ENCODE results near the gene HK3.

The HK3 gene

GRCh38 chr5:176899296-176899891, at the start of gene HK3:
Gene HK3 (minus strand): TSS chr5:176899346. CDS start chr5:176896159, 3,187 bp downstream.
- DNase-seq (ENCODE audit: low read depth), result no peak

- DNase-seq (ENCODE audit: low read depth), result no peak
Observed at GRCh38 chr5:176948458-176948857, 49.3 kb upstream of the HK3 start.

- DNase-seq (ENCODE audit: low read depth), result no peak
Observed at GRCh38 chr5:176947847-176948246, 48.7 kb upstream of the HK3 start.

DNA sequence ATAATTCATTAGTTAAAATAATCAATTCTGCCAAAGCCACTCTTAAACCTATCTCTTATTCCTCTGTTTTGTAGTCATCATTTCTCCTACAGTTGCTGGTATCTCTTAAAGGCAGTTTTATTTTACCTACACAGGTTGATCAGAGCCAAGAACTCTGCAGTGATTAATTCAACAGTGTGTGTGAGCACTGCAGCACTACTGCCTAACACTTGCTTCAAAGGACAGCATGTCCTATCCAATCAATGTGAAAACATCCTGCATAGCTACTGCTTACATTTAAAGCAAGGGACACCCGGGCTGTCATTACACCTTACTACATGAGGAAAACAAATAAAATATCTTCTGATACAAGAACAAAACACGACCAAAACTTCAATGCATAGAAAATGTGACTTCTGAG, 45.1 kb upstream of the HK3 start:
- DNase-seq (ENCODE audit: low read depth), result no peak

GRCh38 chr5:176943816-176944215, 44.7 kb upstream of the HK3 start:
- no peak for DNase-seq (ENCODE audit: low read depth)

DNA sequence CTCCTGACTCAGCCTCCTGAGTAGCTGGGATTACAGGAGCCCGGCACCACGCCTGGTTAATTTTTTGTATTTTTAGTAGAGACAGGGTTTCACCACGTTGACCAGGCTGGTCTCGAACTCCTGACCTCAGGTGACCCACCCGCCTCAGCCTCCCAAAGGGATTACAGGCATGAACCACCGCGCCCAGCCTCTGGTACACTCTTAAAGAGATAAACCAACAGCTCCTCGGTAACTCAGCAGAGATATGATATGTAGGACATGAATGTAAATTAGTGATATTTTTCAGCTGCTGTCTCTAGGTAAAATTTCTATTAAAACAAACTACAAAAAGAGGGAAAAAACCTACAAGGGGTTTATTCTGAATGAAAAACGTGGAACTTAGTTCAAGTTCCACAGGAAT, 42.8 kb upstream of the HK3 start:
- no peak for DNase-seq (ENCODE audit: low read depth)

GRCh38 chr5:176938472-176938871, 39.3 kb upstream of the HK3 start:
- DNase-seq (ENCODE audit: low read depth), result no peak

GRCh38 chr5:176935017-176935416, 35.9 kb upstream of the HK3 start:
- DNase-seq (ENCODE audit: low read depth), result no peak

- no peak for DNase-seq (ENCODE audit: low read depth)
Observed at GRCh38 chr5:176934309-176934930, 35.3 kb upstream of the HK3 start.

GRCh38 chr5:176929654-176930053, 30.5 kb upstream of the HK3 start:
- DNase-seq (ENCODE audit: low read depth), result no peak

- no peak for DNase-seq (ENCODE audit: low read depth)
Observed at GRCh38 chr5:176927562-176927961, 28.4 kb upstream of the HK3 start.

DNA sequence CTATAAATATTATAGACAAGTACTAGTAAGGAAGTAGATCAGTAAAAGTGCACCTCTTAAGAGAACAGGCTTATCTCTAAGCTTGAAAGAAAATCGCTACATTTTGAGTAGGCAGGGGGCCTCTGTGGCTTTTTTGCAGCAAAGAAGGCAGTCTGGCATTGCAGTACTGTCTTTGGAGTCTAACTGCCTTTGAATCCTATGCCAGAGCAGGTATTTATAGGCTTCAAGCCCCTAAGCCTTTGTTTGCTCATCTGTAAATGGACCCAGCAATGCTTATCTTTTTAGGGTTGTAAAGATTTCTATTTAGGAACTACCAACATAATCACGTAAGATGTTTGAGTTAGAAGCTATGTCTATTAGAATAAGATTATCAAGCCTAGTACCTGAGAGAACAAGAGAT, 23.7 kb upstream of the HK3 start:
- DNase-seq (ENCODE audit: low read depth), result no peak

GRCh38 chr5:176921714-176922113, 22.6 kb upstream of the HK3 start:
- DNase-seq (ENCODE audit: low read depth), result no peak

DNA sequence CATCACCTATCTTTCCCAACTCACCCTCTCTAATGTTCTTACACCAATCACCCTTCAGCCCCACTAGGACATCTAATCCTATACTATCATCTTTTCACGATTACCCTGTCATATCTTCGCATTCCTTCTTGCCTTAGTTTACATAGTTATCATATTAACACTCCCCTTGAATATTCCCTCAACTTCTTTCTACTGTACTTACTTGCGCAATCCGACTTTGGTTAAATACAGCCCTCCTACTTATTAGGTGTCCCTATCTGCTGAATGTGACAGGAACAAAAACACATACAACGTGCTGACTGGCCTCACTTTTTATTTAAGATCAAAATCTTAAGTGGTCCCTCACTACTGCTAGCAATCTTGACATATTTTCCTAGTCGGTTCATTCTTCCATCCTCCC, 19.5 kb upstream of the HK3 start:
- DNase-seq (ENCODE audit: low read depth), result no peak

DNA sequence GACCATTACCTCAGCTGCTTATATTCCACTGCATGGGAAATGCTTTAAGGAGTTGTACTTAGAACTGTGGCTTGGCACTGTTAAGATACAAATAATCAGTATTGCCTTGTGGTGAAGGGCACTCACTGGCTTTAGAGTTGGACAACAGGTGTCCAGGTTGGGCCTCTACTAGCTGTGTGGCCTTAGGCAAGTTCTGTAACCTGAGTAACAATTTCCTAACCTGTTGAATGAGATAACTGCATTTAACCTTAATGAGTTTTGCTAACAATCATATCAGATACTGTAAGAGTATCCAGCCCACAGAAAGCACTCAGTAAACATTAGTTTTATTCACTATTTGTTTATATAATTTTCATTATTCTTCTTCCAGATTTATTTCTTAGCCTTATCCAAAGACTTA, 17.2 kb upstream of the HK3 start:
- no peak for DNase-seq (ENCODE audit: low read depth)

DNA sequence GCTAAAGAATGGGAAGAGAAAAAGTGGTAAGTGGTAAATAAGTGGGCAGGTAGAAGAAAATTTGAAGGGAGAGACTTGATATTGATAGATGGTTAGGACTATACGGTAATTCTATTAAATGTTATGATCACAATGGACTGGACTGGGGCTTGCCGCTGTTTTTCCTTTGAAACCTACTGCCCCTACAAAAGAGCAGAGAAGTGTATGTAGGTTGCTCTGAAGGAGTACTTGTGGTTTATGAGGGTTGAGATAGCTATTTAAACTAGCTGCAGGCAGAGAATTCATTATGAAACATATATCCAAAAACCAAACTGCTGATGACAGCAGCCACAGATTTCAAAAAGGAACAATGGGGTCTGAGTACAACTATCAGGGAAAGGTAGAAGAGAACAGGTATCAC, 16.8 kb upstream of the HK3 start:
- DNase-seq (ENCODE audit: low read depth), result no peak

DNA sequence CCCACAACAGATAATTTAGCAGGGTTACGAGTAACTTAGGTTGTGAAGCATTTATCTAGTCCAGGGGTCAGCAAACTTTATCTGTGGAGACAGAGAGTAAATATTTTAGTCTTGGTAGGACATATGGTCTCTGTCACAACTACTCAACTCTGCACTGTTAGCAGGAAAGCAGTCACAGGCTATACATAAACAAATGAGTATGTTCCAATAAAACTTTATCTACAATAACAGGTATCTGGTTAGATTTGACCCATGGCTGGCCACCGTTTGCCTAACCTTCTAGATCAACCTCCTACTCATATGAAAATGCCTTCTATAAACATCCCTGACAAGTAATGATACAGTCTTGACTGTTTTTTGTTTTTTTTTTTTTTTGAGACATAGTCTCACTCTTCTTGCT, 13.0 kb upstream of the HK3 start:
- no peak for DNase-seq (ENCODE audit: low read depth)

GRCh38 chr5:176908675-176909368, 9.7 kb upstream of the HK3 start:
- no peak for DNase-seq (ENCODE audit: low read depth)

DNA sequence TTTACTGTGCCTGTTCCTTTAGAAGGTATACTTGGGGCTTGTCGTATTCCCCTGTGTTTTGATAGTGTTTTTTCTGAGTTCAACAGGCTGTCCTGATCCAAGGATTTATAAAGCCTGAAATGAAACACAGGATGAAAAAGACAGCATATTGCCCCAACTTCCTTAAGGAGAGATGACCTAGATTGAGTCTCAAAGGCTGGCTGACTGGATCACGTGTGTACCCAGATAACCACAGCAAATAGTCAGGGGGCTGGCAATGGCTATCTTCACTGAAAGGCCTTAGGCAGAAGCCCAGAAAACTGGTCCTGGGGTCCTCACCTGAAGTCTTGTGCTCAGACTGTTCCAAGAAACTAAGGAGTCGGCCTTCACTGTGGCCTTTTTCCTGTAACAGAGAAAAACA, 7.7 kb upstream of the HK3 start:
- DNase-seq (ENCODE audit: low read depth), result no peak

GRCh38 chr5:176906126-176906525, 7.0 kb upstream of the HK3 start:
- no peak for DNase-seq (ENCODE audit: low read depth)

DNA sequence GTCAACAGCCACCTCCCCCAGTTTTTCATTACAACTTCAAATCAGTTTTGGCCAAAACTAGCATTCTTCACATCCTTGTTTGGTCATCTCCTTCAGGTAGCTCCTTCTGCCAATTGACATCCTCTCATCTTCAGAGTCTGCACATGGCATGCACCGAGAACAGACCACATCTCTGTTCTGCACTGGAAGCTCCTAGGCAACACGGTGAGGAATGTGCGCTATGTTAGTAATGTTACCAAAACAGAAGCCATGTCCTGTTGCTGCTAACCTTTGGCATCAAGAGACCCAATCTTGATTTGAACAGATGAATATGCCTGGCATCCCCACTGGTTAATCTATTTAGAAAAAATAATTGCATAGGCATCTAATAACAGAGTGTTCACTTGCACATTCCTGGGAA, 5.1 kb upstream of the HK3 start:
- DNase-seq (ENCODE audit: low read depth), result no peak

DNA sequence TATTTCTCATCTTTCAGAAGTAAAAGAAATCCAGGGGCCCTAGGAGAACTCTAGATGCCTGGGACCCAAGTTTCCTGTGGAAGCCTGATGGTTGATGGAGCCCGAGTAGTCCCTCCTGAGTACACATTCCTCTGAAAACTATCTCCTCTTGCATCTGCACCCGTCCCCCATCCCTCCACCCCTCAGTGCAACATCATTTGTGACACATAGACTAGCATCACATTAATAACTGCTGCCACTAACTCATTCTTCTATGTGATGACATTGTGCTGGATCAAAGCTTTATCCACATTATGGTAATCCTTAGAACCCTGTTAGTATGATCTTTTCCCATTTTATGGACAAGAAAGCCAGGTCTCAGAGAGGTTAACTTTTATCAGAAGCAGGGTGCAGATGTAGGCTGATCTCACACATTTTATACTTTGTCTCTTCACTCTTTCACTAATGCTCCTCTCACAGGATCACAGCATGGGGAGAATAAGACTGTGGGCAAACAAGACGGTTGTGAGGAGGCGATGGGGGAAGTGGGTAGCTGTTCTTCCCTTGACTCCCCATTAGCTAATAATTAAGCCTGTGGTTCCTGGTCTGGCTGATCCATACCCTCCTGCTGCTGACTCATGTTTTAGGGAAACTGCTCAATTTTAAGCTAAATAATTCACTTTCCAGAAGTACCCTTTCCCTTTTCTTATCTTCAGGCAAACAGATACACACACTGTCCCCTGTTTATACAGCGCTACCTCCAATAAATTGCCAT, 3.9 kb upstream of the HK3 start:
- DNase-seq (ENCODE audit: low read depth), result no peak

All from CMK (cell line).